ENCODE data around the gene CXCL8.

DNA sequence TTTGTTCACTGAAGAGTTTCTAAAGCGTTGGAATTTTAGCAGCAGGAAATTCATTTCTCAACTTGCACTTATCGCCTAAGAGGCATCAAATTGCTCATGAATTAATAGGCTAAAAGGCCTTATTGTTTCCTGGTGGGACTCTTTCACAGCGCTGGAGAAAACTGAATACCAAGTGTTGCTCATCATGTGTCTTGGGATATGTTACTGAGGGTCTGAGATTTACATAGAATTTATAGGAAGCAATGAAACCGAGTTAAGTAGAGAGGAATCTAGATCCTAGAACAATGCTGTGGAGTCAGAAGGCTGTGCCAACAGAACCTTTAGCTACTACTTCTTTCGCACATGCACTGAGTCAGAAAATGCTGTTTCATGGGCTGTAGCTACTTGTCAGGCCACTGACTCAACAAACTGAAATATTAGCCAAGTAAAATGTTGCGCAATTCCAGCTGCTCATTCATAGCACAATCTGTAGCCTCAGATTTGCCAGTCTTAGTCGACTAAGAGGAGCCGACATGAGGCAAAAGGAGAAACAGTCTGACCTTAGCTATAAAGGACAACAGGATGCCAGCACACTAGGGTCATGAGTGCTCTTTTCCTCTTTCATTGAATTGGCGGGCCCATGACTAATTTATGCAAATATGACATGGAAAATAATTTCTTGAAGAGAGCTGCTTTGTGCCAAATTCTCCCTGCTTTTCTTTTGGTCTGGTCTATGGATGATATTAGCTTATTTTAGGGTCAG lies 35.9 kb upstream of the CXCL8 start:
- TF ChIP-seq, protein P1, sequence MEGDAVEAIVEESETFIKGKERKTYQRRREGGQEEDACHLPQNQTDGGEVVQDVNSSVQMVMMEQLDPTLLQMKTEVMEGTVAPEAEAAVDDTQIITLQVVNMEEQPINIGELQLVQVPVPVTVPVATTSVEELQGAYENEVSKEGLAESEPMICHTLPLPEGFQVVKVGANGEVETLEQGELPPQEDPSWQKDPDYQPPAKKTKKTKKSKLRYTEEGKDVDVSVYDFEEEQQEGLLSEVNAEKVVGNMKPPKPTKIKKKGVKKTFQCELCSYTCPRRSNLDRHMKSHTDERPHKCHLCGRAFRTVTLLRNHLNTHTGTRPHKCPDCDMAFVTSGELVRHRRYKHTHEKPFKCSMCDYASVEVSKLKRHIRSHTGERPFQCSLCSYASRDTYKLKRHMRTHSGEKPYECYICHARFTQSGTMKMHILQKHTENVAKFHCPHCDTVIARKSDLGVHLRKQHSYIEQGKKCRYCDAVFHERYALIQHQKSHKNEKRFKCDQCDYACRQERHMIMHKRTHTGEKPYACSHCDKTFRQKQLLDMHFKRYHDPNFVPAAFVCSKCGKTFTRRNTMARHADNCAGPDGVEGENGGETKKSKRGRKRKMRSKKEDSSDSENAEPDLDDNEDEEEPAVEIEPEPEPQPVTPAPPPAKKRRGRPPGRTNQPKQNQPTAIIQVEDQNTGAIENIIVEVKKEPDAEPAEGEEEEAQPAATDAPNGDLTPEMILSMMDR (IDR thresholded peaks at IDR 0.05): no peak
- TF ChIP-seq POLR2A (IDR thresholded peaks at IDR 0.05) (no peak), EP300 (IDR thresholded peaks at IDR 0.05) (no peak)
